Measurements from ENCODE around the gene LRRN3. TPM values are rescaled to one million over a fixed set of nuclear protein-coding genes. Genes with fewer than 3 reads are reported as not detected.

The LRRN3 gene
- total and polyA plus RNA-seq, 4 donors, result 39.6 to 106 (median 78.3) TPM

GRCh38 chr7:111173528-111173927 is 82.6 kb downstream of the LRRN3 start:
- Histone ChIP-seq H3K27ac (ENCODE audit: low read depth, low read length) (no peak overlapping the region), H3K36me3 (ENCODE audit: control insufficient read depth, insufficient read depth, low read length) (no peaks in the 10 kb centered on the region), H3K4me3 (ENCODE audit: low read depth, low read length) (no peak overlapping the region), H3K9me3 (ENCODE audit: control insufficient read depth, insufficient read depth, low read length) (no peaks in the 10 kb centered on the region), H3K27me3 (ENCODE audit: control insufficient read depth, insufficient read depth, low read length) (no peaks in the 10 kb centered on the region), H3K4me1 (ENCODE audit: control insufficient read depth, insufficient read depth, low read length) (no peaks in the 10 kb centered on the region)
- DNase-seq (ENCODE audit: low read depth in 4 of 6, low spot score in 6 of 6), result no peak
- no CpG with 5 or more reads among the region's 2 CpGs for WGBS (ENCODE audit: insufficient coverage)

- Histone ChIP-seq H3K4me3 (ENCODE audit: low read depth, low read length) (no peak overlapping the region), H3K27me3 (ENCODE audit: control insufficient read depth, insufficient read depth, low read length) (no peaks in the 10 kb centered on the region), H3K9me3 (ENCODE audit: control insufficient read depth, insufficient read depth, low read length) (no peaks in the 10 kb centered on the region), H3K36me3 (ENCODE audit: control insufficient read depth, insufficient read depth, low read length) (no peaks in the 10 kb centered on the region), H3K27ac (ENCODE audit: low read depth, low read length) (no peak overlapping the region), H3K4me1 (ENCODE audit: control insufficient read depth, insufficient read depth, low read length) (no peaks in the 10 kb centered on the region)
- WGBS (ENCODE audit: insufficient coverage), result 100% methylated on average over 1 of the region's 2 CpGs
- DNase-seq (ENCODE audit: low read depth in 4 of 6, low spot score in 6 of 6), result no peak
These were observed 83.1 kb downstream of the LRRN3 start for GRCh38 chr7:111173990-111174389.

GRCh38 chr7:111174510-111174909 is 83.6 kb downstream of the LRRN3 start:
- DNase-seq (ENCODE audit: low read depth in 4 of 6, low spot score in 6 of 6), result peak in 1 of 6 donors; percentile 23
- H3K27me3 ChIP-seq (ENCODE audit: control insufficient read depth, insufficient read depth, low read length), result no peaks in the 10 kb centered on the region
- WGBS (ENCODE audit: insufficient coverage), result no CpG with 5 or more reads among the region's 3 CpGs
- no peaks in the 10 kb centered on the region for H3K4me1 ChIP-seq (ENCODE audit: control insufficient read depth, insufficient read depth, low read length)
- no peaks in the 10 kb centered on the region for H3K36me3 ChIP-seq (ENCODE audit: control insufficient read depth, insufficient read depth, low read length)
- no peak overlapping the region for H3K27ac ChIP-seq (ENCODE audit: low read depth, low read length)
- peaks cover 2% of the 10 kb centered on the region for H3K9me3 ChIP-seq (ENCODE audit: control insufficient read depth, insufficient read depth, low read length)
- H3K4me3 ChIP-seq (ENCODE audit: low read depth, low read length), result no peak overlapping the region

Measured in spinal cord (tissue), 10 donors.